22Rv1 (cell line): Measurements from ENCODE around the gene SEC24C.

ENCODE experiments used
- ZFX ChIP-seq: fragments of 450-650 bp; IDR thresholded peaks from 2 replicates; pipeline ENCODE4 v1.6.1; 2017; ENCODE audit warnings: antibody characterized with exemption, borderline replicate concordance
- TF ChIP-seq, protein P1 (sequence below): fragments of 450-650 bp; IDR thresholded peaks from 2 replicates; pipeline ENCODE4 v1.5.1; 2017; ENCODE audit warnings: mild to moderate bottlenecking

DNA sequence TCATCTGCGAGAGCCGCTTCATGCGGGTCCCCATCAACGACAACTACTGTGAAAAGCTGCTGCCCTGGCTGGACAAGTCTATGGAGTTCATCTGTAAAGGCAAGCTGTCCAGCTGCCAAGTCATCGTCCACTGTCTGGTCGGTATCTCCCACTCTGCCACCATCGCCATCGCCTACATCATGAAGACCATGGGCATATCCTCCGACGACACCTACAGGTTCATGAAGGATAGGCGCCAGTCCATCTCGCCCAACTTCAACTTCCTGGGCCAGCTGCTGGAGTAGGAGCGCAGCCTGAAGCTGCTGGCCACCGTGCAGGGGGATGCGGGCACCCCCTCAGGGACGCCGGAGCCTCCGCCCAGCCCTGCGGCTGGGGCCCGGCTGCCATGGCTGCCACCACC is 11.7 kb upstream of the SEC24C start:
- TF ChIP-seq, protein P1, sequence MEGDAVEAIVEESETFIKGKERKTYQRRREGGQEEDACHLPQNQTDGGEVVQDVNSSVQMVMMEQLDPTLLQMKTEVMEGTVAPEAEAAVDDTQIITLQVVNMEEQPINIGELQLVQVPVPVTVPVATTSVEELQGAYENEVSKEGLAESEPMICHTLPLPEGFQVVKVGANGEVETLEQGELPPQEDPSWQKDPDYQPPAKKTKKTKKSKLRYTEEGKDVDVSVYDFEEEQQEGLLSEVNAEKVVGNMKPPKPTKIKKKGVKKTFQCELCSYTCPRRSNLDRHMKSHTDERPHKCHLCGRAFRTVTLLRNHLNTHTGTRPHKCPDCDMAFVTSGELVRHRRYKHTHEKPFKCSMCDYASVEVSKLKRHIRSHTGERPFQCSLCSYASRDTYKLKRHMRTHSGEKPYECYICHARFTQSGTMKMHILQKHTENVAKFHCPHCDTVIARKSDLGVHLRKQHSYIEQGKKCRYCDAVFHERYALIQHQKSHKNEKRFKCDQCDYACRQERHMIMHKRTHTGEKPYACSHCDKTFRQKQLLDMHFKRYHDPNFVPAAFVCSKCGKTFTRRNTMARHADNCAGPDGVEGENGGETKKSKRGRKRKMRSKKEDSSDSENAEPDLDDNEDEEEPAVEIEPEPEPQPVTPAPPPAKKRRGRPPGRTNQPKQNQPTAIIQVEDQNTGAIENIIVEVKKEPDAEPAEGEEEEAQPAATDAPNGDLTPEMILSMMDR, result no peak
- TF ChIP-seq ZFX, result no peak
